ENCODE measurements around the gene FITM1.
A peak's percentile ranks its signal among the peaks of the same experiment; 100 is the strongest.

FITM1 gene

DNA sequence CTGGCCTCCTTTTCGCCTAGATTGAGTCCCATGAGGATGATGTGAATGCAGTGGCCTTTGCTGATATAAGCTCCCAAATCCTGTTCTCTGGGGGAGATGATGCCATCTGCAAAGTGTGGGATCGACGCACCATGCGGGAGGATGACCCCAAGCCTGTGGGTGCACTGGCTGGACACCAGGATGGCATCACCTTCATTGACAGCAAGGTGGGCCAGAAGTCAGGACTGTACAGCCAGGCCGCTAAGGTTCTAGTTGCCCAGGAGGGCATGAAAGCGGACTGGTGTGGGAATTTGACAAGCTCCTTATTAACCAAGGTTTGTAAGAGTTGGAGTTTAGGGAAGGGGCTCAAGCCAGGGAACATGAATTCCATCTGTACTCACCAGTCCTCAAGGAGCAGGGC, 10.8 kb upstream of the FITM1 start:
- DNase-seq (ENCODE audit: low spot score), result no peak

DNA sequence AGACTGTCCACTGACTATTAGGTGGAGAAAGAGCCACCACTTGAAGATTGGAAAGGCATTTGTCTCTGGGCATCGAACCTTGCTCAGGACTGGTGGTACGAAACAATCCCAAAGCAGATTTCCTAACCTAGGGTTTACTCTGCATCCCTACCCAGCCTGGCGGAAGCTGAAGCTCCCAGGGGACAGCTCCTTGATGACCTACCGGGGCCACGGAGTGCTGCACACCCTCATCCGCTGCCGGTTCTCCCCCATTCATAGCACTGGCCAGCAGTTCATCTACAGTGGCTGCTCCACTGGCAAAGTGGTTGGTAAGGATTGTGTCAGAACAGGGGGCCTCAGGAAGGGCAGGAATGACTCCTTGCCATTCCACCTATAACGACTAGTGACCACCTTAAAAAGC, 9.2 kb upstream of the FITM1 start:
- no peak for DNase-seq (ENCODE audit: low spot score)

DNA sequence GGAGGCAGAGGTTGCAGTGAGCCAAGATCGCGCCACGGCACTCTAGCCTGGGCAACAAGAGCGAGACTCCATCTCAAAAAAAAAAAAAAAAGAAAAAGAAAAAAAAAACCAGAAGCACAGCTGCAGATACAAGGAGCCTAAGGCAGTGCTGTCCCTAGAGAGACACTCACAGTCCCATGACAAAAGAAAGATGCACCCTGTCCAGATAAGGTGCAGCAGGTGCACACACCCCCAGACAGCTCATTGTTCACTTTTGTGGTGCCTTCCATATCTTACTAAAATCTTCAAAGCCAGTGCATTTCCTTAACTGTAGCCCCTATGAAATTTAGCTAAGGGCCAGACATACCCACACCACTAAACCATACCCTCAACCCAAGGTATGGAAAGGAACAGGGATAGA, 8.0 kb upstream of the FITM1 start:
- DNase-seq (ENCODE audit: low spot score), result no peak

DNA sequence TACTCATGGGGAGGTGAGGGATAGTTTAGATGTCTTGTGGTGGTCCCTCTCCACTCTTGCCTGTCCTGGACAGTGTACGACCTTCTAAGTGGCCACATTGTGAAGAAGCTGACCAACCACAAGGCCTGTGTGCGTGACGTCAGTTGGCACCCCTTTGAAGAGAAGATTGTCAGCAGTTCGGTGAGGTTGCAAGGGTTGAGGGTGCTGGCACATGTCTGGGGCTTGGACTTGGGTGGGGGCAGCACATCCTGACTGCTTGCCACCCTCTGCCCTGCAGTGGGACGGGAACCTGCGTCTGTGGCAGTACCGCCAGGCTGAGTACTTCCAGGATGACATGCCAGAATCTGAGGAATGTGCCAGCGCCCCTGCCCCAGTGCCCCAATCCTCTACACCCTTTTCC, 7.6 kb upstream of the FITM1 start:
- DNase-seq (ENCODE audit: low spot score), result no peak

DNA sequence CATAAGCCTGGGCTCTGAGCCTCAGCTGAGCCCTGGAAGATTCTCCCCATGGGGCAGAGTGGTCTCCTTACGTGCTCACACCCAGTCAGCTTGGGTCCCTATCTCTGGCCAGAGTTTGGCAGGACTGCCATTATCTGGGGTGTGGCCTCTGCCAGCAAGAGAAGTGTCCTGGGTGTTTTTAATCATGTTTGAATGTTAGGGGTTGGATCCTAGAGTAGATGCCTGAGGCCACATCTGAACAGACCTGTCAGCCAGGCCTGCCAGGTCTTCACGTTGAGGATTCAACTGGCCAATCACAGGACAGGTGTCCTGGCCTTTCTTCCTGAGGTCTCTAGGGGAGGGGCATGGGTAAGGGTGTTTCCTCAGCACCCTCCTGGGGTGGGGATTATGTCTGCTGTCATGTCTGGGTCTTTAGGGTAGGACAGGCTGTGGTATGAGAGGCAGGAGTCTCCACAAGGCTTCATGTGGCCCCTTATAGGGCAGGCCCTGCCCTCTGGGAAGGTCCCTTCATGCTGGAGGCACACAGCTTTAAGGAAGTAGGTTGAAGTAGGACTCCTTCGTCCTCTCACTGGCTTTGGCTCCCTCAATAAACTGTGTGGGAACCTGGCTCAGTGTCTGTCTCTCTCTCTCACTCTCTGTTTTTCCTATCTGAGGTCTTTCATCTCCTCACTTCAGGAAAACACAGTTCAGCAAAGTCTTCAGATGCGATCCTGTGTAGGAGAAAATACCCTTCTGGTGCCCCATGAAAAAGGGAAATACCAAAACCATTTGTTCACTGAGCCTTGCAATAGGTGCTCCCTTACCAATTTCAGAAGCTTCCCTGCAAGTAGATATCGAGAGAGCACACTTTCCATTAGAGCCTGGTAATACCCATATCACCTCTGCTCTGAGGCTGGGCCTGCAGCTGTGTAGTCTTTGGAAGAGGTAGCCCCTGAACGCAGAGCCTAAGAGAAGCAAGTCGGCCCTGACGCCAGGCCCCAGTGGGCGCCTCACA, 6.7 kb upstream of the FITM1 start:
- DNase-seq (ENCODE audit: low spot score), result no peak

DNA sequence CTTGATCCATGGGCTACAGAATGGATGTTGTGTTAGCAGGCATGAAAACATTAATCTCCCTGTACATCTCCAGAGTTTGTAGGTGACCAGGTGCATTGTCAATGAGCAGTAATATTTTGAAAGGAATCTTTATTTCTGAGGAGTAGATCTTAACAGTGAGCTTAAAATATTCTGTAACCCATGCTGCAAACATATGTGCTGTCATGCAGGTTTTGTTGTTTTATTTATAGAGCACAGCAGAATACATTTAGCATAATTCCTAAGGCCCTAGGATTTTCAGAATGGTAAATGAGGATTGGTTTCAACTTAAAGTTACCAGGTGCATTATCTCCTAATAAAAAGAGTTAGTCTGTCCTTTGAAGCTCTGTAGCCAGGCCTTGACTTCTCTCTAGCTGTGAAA, 3.5 kb upstream of the FITM1 start:
- no peak for DNase-seq (ENCODE audit: low spot score)

DNA sequence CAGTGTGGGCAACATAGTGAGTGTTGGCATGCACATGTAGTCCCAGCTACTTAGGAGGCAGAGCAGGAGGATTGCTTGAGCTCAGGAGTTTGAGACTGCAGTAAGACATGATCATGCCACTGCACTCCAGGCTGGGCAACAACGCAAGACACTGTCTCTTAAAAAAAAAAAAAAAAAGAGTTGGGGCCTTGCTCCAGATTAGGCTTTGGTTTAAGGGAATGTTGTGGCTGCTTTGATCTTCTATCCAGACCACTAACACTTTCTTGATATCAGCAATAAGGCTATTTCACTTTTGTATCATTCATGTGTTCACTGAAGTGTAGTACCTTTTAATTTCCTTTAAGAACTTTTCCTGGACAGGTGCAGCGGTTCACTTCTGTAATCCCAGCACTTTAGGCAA, 2.8 kb upstream of the FITM1 start:
- DNase-seq (ENCODE audit: low spot score), result no peak

DNA sequence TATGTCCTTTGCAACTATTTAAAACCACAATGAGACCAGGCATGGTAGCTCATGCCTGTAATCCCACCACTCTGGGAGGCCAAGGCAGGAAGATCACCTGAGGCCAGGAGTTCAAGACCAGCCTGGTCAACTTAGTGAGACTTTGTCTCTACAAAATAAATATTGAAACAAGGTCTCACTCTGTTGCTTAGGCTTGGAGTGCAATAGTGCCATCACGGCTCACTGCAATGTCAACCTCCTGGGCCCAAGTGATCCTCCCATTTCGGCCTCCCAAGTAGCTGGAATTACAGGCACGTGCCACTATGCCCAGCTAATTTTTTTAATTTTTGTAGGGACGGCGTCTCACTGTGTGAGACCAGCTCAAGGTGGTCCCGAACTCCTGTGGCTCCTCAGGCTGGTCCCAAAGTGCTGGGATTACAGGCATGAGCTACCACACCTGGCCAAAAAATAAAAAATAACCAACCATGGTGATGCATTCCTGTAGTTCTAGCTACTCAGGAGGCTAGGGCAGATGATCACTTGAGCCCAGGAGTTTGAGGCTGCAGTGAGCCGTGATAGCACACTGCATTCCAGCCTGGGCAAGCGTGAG, 955 bp upstream of the FITM1 start:
- no peak for DNase-seq (ENCODE audit: low spot score)

DNA sequence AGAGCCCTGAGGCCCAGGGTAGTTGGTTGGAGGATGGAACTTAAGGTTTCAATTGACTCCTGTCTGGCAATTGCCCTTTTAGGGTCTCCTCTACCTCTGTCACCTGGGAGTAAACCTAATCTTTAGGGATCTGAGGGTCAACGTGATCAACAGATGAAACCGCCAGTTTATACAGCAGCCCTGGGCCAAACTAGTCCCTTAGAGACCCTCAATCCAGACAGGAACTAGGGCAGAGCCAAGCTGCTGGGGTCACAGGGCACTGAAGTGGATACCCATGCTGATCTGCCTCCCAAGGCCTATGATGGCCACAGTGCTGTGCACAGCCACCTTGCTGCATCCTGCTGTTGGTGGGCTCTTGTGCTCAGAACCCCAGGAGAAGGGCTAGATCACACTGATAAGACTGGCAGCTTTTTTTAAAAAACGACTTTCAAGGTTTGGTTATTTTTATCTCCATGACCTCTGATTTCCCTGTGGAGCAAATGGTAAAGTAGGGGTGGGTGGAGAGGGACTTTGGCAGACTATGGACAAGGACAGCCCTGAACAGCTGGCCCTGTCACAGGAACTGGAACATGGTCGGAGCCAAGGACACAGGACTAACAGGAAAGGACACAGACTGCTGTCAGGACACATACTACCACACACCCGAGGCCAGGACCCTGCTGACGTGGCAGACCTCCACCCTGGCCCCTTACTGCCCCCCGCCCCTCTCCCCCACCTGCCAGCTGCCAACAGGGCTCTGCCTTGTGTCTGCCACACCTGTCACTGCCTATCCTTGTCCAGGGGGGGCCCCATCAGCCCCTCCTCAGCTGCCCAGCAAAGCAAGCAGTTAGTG, 474 bp downstream of the FITM1 start:
- DNase-seq (ENCODE audit: low spot score), result no peak

DNA sequence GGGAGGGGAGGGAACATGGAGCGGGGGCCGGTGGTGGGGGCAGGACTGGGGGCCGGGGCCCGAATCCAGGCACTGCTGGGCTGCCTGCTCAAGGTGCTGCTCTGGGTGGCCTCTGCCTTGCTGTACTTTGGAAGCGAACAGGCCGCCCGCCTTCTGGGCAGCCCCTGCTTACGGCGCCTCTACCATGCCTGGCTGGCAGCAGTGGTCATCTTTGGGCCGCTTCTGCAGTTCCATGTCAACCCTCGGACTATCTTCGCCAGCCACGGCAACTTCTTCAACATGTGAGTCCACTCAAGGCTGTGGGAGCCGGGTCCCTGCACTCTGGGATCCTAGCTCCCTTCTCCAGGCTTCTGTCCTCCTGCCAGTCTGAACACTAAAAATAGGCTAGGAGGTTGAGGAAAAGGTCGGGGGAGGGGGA, 1.1 kb downstream of the FITM1 start:
- DNase-seq (ENCODE audit: low spot score), result no peak

DNA sequence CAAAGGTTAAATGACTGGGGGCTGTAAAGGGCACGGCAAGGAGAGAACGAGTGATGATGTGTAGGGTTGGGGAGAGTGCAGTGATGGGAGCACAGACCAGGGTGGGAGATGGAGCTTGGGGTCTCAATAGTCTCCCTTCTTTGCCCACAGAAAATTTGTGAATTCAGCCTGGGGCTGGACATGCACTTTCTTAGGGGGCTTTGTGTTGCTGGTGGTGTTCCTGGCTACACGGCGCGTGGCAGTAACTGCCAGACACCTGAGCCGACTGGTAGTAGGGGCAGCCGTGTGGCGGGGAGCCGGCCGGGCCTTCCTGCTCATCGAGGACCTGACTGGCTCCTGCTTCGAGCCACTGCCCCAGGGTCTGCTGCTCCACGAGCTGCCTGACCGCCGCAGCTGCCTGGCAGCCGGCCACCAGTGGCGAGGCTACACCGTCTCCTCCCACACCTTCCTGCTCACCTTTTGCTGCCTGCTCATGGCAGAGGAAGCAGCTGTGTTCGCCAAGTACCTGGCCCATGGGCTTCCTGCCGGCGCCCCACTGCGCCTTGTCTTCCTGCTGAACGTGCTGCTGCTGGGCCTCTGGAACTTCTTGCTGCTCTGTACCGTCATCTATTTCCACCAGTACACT, 1.7 kb downstream of the FITM1 start:
- DNase-seq (ENCODE audit: low spot score), result no peak

DNA sequence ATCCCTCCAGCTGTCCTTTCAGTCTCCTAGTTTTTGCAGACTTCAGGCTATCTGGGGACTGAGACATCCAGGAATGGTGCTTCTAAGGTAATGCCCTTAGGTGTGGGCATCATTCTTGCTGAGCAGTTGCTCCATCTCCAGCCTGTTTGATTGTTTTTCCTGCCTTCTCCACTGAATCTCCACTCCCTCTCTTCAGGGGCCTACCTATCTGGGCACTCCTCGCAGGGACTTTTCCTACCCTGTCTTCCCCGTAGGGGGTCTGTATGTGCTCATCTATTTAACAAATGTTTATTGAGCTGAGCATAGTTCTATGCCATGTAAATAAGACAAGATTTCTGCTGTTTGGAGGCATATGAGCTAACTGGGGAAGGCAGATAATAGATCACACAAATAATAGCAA, 2.5 kb downstream of the FITM1 start:
- no peak for DNase-seq (ENCODE audit: low spot score)

DNA sequence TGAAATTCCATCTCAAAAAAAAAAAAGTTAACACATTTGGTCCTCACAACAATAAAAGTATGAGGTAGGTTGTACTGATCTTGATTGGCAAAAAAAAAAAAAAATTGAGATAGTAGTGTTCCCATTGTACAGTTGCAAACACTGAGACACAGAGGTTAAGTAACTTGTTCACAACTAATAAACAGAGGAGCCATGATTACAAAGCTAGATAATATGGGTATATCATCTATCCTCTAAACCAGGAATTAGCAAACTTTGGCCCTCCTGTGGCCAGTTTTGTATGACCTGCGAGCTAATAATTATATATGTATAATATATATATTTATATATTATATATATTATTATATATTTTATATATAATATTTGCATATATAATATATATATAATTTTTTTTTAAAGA, 3.3 kb downstream of the FITM1 start:
- no peak for DNase-seq (ENCODE audit: low spot score)

DNA sequence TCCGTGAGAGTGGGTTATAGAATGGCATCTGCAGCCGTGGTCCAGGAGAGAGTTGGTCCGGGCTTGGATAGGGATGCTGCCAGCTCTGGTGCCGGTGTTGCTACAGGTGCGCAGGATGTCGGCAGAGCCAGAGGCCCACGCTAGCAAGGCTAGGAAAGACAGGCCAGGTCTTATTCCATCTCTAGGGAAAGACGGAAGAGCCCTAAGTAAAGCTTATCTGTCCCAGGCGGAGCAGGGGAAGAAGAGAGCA, 5.0 kb downstream of the FITM1 start:
- DNase-seq (ENCODE audit: low spot score), result no peak

DNA sequence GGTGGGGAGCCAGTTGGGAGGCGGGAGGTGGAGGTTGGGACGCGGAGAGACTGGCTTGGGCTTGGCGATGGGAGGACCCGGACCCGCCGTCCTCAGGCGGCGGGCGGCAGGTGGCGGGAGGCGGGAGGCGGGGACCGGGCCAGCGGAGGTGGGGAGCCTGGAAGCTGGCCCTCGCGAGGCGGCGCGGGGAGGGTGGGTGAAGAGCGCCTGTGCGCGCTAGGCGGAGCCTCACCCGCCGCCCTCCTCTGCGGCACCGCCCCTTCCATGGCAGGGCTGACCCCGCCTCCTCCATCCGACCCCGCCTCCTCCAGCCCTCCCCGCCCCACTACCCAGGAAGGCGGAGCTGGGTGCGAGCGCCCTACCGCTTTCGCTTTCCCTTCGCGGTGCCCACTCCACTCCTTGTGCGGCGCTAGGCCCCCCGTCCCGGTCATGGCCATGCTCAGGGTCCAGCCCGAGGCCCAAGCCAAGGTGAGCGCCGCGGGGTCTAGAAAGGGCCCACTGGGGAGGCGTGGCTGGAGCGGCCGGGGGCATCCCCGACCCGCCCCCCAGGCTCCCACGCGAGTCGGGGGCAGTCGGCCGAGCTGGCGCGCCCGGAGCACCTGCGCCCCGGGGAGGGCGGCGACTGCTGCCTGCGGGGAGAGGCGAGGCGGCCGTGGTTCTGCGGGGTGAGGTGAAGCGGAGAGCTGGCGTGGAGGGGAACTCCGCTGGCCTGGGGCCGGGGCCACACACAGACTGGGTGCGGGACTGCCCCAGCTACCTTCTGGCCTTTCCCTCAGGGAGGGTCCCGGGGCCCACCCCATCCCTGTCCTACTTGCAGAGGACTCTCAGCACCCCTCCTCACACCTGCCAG, 5.6 kb downstream of the FITM1 start, which contains the start of gene PSME1:
Gene PSME1, plus strand, starts transcription at position 361 of the 850 bp plus-strand sequence. Its CDS starts 69 bp downstream, at position 430.
- DNase-seq (ENCODE audit: low spot score), result peak; percentile 81

DNA sequence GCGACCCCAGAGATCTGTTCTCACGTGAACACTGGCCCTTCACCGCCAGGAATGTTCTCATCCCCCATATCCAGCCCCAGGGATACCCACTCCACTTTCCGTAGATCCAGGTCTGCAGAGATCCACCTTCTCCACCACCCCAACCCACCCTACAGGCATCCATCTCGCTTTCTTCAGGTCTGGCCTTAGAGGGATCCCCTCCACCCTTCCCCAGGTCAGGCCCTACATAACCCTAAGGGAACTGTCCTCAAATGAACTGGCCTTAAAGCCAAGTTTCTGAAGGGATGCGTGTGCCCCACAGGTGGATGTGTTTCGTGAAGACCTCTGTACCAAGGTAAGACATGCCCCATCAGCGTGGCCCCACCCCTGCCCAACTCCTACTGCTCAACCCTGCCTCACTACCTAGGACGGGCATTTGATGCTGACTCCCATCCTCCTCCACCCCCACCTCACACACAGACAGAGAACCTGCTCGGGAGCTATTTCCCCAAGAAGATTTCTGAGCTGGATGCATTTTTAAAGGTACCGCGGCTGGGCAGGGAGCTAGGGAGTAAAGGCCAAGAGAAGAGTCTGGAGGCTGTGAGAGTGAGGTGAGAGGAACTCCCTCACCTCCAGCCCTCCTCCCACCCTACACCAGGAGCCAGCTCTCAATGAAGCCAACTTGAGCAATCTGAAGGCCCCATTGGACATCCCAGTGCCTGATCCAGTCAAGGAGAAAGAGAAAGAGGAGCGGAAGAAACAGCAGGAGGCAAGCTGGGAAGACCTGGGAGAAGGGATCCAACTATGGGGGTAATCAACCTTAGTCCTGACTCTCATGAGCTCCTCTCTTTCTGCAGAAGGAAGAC, 6.4 kb downstream of the FITM1 start:
- DNase-seq (ENCODE audit: low spot score), result no peak

DNA sequence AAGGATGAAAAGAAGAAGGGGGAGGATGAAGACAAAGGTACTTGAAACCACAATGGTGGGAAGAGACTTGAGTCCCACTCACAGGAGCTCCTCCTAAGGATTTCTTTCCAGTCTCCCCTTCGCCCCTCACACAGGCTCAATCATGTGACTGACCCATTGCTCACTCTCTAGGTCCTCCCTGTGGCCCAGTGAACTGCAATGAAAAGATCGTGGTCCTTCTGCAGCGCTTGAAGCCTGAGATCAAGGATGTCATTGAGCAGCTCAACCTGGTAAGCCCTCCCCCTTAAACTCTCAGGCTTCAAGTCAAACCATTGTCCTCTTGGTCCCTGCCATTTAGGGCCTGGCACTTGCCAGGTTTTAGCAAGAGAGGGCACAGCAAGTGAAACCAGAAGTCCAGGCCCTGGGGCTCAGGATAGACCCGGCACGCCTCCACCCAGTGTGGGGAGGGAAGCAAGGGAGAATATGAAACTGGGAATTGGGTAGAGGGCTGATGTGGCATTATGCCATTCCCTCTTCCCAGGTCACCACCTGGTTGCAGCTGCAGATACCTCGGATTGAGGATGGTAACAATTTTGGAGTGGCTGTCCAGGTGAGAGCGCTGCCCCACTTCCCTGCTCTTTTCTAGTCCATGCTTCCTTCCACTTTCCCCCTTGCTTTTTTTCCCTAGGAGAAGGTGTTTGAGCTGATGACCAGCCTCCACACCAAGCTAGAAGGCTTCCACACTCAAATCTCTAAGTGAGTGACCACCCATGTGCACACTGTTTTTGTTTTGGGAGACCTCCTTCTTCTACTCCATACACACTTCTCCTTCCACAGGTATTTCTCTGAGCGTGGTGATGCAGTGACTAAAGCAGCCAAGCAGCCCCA, 7.3 kb downstream of the FITM1 start:
- DNase-seq (ENCODE audit: low spot score), result no peak

DNA sequence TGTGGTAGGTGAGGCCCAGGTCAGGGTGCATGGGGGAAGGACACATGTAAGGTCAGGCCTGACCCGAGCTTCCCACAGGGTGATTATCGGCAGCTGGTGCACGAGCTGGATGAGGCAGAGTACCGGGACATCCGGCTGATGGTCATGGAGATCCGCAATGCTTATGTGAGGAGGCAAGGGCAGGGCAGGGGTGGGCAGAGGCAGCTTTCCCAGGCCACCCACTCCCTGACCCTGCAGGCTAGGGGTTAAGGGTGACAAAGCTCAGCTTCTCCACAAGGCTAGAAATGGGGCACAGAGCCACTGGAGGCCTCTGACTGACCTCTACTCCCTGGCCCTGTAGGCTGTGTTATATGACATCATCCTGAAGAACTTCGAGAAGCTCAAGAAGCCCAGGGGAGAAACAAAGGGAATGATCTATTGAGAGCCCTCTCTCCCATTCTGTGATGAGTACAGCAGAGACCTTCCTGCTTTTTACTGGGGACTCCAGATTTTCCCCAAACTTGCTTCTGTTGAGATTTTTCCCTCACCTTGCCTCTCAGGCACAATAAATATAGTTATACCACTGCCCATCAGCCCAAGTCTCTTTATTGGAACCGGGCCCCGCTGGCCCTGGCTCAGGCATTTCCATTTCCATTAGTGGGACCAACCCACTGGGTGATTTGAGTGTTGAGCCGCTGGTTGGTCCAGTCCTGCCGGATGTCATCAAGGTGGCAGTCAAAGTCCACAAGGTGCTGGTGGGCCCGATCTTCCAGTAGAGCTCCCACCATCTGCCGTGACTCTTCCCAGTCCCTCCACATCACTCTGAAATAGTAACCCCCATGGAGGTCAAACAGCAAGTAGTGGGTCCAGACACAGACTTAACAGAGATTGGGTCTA, 8.2 kb downstream of the FITM1 start:
- no peak for DNase-seq (ENCODE audit: low spot score)
